ENCODE measurements around the gene OLFML3. TPM values are rescaled to one million over a fixed set of nuclear protein-coding genes. Genes with fewer than 3 reads are reported as not detected.

The OLFML3 gene
- total RNA-seq, 2 experiments from 2014 or later, result 0.26 to 0.29 TPM

DNA sequence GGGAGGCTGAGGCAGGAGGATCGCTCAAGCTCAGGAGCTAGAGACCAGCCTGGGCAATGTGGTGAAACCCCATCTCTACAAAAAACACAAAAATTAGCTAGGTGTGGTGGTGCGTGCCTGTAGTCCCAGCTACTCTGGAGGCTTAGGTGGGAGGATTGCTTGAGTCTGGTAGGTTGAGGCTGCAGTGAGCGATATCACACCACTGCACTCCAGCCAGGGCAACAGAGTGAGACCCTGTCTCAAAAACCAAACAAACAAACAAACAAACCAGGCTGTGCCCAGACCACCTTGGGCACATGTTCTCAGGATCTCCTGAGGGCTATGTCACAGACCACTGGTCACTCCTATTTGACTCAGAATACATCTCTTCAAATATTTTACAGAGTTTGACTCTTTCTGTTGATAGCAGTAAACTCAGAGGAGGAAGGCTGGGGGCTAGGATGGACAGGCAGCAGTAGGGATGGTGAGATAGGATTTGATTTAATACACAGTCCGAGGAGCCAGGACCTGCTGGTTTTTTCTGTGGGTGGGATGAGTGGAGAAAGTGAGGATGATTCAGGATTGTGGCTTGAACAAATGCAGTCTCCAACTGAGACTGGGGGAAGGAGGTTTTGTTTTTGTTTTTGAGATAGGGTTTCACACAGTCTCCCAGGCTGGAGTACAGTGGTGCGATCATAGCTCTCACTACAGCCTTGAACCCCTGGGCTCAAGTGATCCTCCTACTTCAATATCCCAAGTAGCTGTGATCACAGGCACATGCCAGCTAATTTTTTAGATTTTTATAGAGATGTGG lies 46.5 kb downstream of the OLFML3 start:
- no peak for ATAC-seq
- H3K4me3 Mint-ChIP-seq, result no peak overlapping the region
- H3K4me1 Mint-ChIP-seq, result no peaks in the 10 kb centered on the region
- H3K27ac Mint-ChIP-seq, result no peak overlapping the region
- no peaks in the 10 kb centered on the region for H3K36me3 Mint-ChIP-seq
- CTCF ChIA-PET, result no interaction called here
- H3K9me3 Mint-ChIP-seq (ENCODE audit: low read depth), result no peaks in the 10 kb centered on the region
- DNase-seq, result no peak
- no peaks in the 10 kb centered on the region for H3K27me3 Mint-ChIP-seq

- no peaks in the 10 kb centered on the region for H3K36me3 Mint-ChIP-seq
- DNase-seq (no peak), ATAC-seq (no peak)
- H3K27me3 Mint-ChIP-seq, result no peaks in the 10 kb centered on the region
- no peaks in the 10 kb centered on the region for H3K4me1 Mint-ChIP-seq
- CTCF ChIA-PET, result no interaction called here
- H3K27ac Mint-ChIP-seq, result no peak overlapping the region
- H3K4me3 Mint-ChIP-seq, result no peak overlapping the region
- H3K9me3 Mint-ChIP-seq (ENCODE audit: low read depth), result no peaks in the 10 kb centered on the region
Measured at GRCh38 chr1:114026797-114027196, 47.5 kb downstream of the OLFML3 start.

Other genes with a start within 250 kb of the OLFML3 start
- gene PHTF1, start 220.0 kb upstream of the OLFML3 start, total RNA-seq, result 10 to 100 TPM; 27.8 to 30.4 TPM
- 10 to 100 TPM; 23.7 to 24.9 TPM for gene RSBN1, start 167.0 kb upstream of the OLFML3 start, total RNA-seq
- gene PTPN22, start 107.8 kb upstream of the OLFML3 start, total RNA-seq, result 100 to 1,000 TPM; 112 to 133 TPM
- 1 to 10 TPM; 1.2 to 2.1 TPM for gene BCL2L15, start 91.9 kb upstream of the OLFML3 start, total RNA-seq
- 10 to 100 TPM; 57.3 to 61.8 TPM for gene AP4B1, start 74.7 kb upstream of the OLFML3 start, total RNA-seq
- 10 to 100 TPM; 19.5 to 21.1 TPM for gene DCLRE1B, start 74.1 kb upstream of the OLFML3 start, total RNA-seq
- 10 to 100 TPM; 90.4 to 97.9 TPM for gene HIPK1, start 50.1 kb upstream of the OLFML3 start, total RNA-seq
- not detected for gene SYT6, start 174.4 kb downstream of the OLFML3 start, total RNA-seq

All from activated CD8-positive, alpha-beta memory T cell treated with anti-CD3 and anti-CD28 coated beads, Interleukin-2, amount 10 ng/mL, durations not matched to agents 7 days and 5 days (primary cell).